Body of pancreas (tissue), 4 donors: Measurements from ENCODE around the gene CHCHD3. TPM values are rescaled to one million over a fixed set of nuclear protein-coding genes. Genes with fewer than 3 reads are reported as not detected.
"Not testable (repeated sequence)": the region's sequence is repeated elsewhere in the genome, so short reads cannot be mapped to it uniquely, and the experiment has no call there.

Experiments used
- ATAC-seq: fragments of 150-250 bp; one replicate; pipeline ENCODE4 v1.9.1; 2016
- DNase-seq, 4 donors: peaks; one replicate each; pipeline ENCODE4 v3.0.0-alpha.2; 2019
- H3K27ac ChIP-seq, 4 donors: fragments of 200-600 bp; sonication (generic); 1 replicate in 3 of 4; 2 replicates in 1 of 4; pipeline versions ENCODE4 v1.5.1 to v1.6.1; 2016 to 2019; ENCODE audit warnings: mild to moderate bottlenecking in 1 of 4, mixed read lengths in 1 of 4, moderate library complexity in 1 of 4
- H3K27me3 ChIP-seq, 2 donors: fragments of 200-600 bp; sonication (generic); one replicate each; pipeline ENCODE4 v1.6.0; 2016; ENCODE audit warnings: mild to moderate bottlenecking in 1 of 2
- H3K36me3 ChIP-seq, 2 donors: fragments of 200-600 bp; sonication (generic); replicated peaks in 1 of 2; 2 replicates each; pipeline ENCODE4 v1.5.1; 2016; ENCODE audit warnings: low read depth in 2 of 2; ENCODE audit not compliant: insufficient read depth in 1 of 2
- H3K4me1 ChIP-seq: fragments of 200-600 bp; sonication (generic); one replicate; pipeline ENCODE4 v1.6.0; 2016
- H3K4me3 ChIP-seq, 2 donors: fragments of 200-600 bp; sonication (generic); 1 replicate in 1 of 2; 2 replicates in 1 of 2; pipeline ENCODE4 v1.5.1; 2016 to 2019
- H3K9me3 ChIP-seq, 3 donors: fragments of 200-600 bp; sonication (generic); 1 replicate in 2 of 3; 2 replicates in 1 of 3; pipeline ENCODE4 v1.5.1; 2016
- CTCF ChIP-seq, 7 experiments: fragments of 450-650 bp in 4 of 7; fragments of 200-600 bp in 3 of 7; sonication (generic) in 3 of 7; IDR thresholded peaks; one replicate each; pipeline ENCODE4 v1.5.1; 2016 to 2019; ENCODE audit warnings: antibody characterized with exemption in 7 of 7
- POLR2A ChIP-seq, 3 donors: fragments of 450-650 bp; IDR thresholded peaks; one replicate each; pipeline ENCODE4 v1.6.1; 2016; ENCODE audit warnings: antibody characterized with exemption in 3 of 3, mild to moderate bottlenecking in 2 of 3
- WGBS, 2 donors: methylation state at CpG; one replicate each; pipeline ENCODE4 v1.1.5; 2017; 5-methylcytosine and 5-hydroxymethylcytosine counted together
- intact Hi-C: fragments of 100-400 bp; cut with DNase I; formaldehyde crosslinking; loops from one replicate; pipeline ENCODE4 v1.15.1; 2023
- total RNA-seq, 2 donors: library from RNA; depleted of rRNA; stranded (reverse); fragments of >200 nt; gene quantifications; one replicate each; pipeline ENCODE4 v1.1.0, GENCODE V29; 2016

Gene CHCHD3
- total RNA-seq, 2 donors from 2014 or later: 24.4 to 32.6 TPM

- DNase-seq (no peak), ATAC-seq (no peak)
- Histone ChIP-seq H3K27ac (no peak overlapping the region), H3K4me1 (no peaks in the 10 kb centered on the region), H3K36me3 (no peaks in the 10 kb centered on the region), H3K9me3 (no peaks in the 10 kb centered on the region), H3K27me3 (no peaks in the 10 kb centered on the region), H3K4me3 (no peak overlapping the region)
- intact Hi-C loops: no loop called here
- 70 to 95% methylated on average over 1 of the region's 1 CpG for WGBS, 2 donors
- TF ChIP-seq POLR2A (IDR thresholded peaks at IDR 0.05) (no peak), CTCF (IDR thresholded peaks at IDR 0.05) (no peak)
These were observed 45.6 kb downstream of the CHCHD3 start for GRCh38 chr7:133036289-133036688.

- H3K4me1 ChIP-seq, H3K4me3 ChIP-seq, H3K27me3 ChIP-seq, H3K27ac ChIP-seq, H3K36me3 ChIP-seq, DNase-seq, ATAC-seq, H3K9me3 ChIP-seq, intact Hi-C loops: not testable (repeated sequence)
- WGBS, 2 donors: 92 to 100% methylated on average over 10 of the region's 10 CpGs
These were observed 46.6 kb downstream of the CHCHD3 start for GRCh38 chr7:133035240-133035639.

- intact Hi-C loops: no loop called here
- no peak for ATAC-seq
- no peak for DNase-seq
These were observed 51.5 kb downstream of the CHCHD3 start for GRCh38 chr7:133030346-133030745.

GRCh38 chr7:133029463-133029862 lies 52.4 kb downstream of the CHCHD3 start:
- DNase-seq: no peak
- TF ChIP-seq POLR2A (IDR thresholded peaks at IDR 0.05) (no peak), CTCF (IDR thresholded peaks at IDR 0.05) (no peak)

More at GRCh38 chr7:133030346-133030745, 51.5 kb downstream of the CHCHD3 start:
- Histone ChIP-seq H3K36me3 (no peaks in the 10 kb centered on the region), H3K4me3 (no peak overlapping the region), H3K9me3 (no peaks in the 10 kb centered on the region), H3K27ac (no peak overlapping the region), H3K27me3 (no peaks in the 10 kb centered on the region), H3K4me1 (peaks cover 11% of the 10 kb centered on the region)
- TF ChIP-seq CTCF (IDR thresholded peaks at IDR 0.05) (no peak), POLR2A (IDR thresholded peaks at IDR 0.05) (no peak)

GRCh38 chr7:133027397-133027796 lies 54.5 kb downstream of the CHCHD3 start:
- no peak for DNase-seq
- no peak for ATAC-seq
- intact Hi-C loops: no loop called here
- TF ChIP-seq CTCF (IDR thresholded peaks at IDR 0.05) (no peak), POLR2A (IDR thresholded peaks at IDR 0.05) (no peak)
- Histone ChIP-seq H3K36me3 (no peaks in the 10 kb centered on the region), H3K9me3 (no peaks in the 10 kb centered on the region), H3K27me3 (no peaks in the 10 kb centered on the region), H3K4me1 (peaks cover 11% of the 10 kb centered on the region), H3K27ac (no peak overlapping the region), H3K4me3 (no peak overlapping the region)

More at GRCh38 chr7:133029463-133029862, 52.4 kb downstream of the CHCHD3 start:
- Histone ChIP-seq H3K27me3 (no peaks in the 10 kb centered on the region), H3K9me3 (no peaks in the 10 kb centered on the region), H3K27ac (no peak overlapping the region), H3K4me3 (no peak overlapping the region), H3K36me3 (no peaks in the 10 kb centered on the region), H3K4me1 (peaks cover 11% of the 10 kb centered on the region)
- intact Hi-C loops: no loop called here
- no peak for ATAC-seq
- WGBS, 2 donors: 55 to 56% methylated on average over 5 of the region's 5 CpGs
